Upper lobe of left lung (tissue), 4 donors: ENCODE data around the gene STK36.

Experiments used
- POLR2A ChIP-seq, 4 donors: fragments of 450-650 bp; IDR thresholded peaks; one replicate each; pipeline ENCODE4 v1.5.1; 2016 to 2017; ENCODE audit warnings: antibody characterized with exemption in 4 of 4, mild to moderate bottlenecking in 2 of 4
- POLR2AphosphoS5 ChIP-seq, 2 donors: sonication (generic); formaldehyde crosslinking; IDR thresholded peaks; one replicate each; pipeline ENCODE4 v1.5.1; 2017; ENCODE audit warnings: antibody characterized with exemption in 2 of 2
- TF ChIP-seq, protein P1 (sequence below), 6 experiments: fragments of 450-650 bp in 4 of 6; fragments of 200-600 bp in 2 of 6; sonication (generic) in 2 of 6; IDR thresholded peaks; one replicate each; pipeline ENCODE4 v1.5.1; 2016 to 2019; ENCODE audit warnings: antibody characterized with exemption in 6 of 6

DNA sequence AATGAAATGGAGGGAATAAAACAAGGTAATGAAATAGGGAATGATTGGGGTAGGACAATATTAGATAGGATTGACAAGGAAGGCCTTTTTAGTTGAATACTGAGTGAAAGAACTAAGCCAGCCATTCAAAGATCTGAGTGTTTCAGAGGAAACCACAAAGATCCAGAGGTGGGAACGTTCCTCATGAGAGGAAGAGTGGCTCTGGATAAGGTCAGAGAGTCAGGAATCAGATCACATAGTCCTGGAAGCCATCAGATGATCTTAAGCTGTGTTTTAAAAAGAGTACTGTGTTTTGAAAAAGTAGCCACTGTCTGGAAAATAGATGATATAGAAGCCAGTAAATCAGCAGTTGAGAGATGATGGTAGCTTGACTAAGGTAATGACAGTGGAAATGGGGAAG lies 50.5 kb downstream of the STK36 start:
- TF ChIP-seq POLR2AphosphoS5 (IDR thresholded peaks at IDR 0.05): no peak
- no peak for TF ChIP-seq POLR2A (IDR thresholded peaks at IDR 0.05)
- TF ChIP-seq, protein P1, sequence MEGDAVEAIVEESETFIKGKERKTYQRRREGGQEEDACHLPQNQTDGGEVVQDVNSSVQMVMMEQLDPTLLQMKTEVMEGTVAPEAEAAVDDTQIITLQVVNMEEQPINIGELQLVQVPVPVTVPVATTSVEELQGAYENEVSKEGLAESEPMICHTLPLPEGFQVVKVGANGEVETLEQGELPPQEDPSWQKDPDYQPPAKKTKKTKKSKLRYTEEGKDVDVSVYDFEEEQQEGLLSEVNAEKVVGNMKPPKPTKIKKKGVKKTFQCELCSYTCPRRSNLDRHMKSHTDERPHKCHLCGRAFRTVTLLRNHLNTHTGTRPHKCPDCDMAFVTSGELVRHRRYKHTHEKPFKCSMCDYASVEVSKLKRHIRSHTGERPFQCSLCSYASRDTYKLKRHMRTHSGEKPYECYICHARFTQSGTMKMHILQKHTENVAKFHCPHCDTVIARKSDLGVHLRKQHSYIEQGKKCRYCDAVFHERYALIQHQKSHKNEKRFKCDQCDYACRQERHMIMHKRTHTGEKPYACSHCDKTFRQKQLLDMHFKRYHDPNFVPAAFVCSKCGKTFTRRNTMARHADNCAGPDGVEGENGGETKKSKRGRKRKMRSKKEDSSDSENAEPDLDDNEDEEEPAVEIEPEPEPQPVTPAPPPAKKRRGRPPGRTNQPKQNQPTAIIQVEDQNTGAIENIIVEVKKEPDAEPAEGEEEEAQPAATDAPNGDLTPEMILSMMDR (IDR thresholded peaks at IDR 0.05): no peak
